Measurements from ENCODE around the gene MLYCD. TPM values are rescaled to one million over a fixed set of nuclear protein-coding genes. Genes with fewer than 3 reads are reported as not detected.
"Not testable (repeated sequence)": the region's sequence is repeated elsewhere in the genome, so short reads cannot be mapped to it uniquely, and the experiment has no call there.

The MLYCD gene
- total and polyA plus RNA-seq, 7 donors: 8.3 to 21.6 (median 14.7) TPM

DNA sequence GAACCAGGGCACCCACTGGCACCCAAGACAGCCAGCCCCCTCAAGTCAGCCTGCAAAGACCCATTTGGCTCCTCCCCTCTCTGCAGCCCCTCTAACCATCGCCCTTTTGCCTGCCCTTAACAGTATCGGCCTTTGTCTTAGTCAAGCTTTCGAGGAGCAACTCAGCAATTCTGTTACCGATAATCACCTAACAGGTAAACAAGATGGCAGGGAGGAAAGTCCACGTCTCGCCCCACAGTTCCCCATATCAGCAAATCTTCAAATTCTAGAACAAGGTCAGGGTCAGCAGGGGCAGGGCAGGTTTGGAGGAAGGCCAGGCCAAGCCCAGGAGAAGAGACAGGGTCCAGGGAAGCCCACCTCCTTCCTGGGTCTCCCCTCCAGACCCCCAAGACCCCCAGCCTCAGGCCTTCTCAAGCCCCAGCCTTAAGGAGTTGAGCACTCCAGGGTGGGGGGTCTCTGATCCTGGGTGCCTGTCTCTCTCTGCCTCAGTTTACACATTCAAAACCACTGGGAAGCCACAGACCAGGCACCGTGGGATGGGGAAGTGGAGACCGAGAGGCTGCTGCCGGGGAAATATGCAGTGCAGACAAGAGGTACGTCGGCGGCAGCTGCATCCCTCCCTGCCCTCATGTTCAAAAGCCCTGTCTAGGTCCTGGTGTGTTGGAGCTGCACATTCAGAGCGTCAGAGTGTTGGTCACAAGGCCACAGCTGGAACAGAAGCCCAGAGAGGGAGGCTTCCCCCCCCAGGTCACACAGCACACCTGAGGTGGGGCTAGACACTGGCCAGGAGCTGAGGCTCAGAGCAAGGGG, 50.2 kb downstream of the MLYCD start:
- Histone ChIP-seq H3K9me3 (no peaks in the 10 kb centered on the region), H3K4me1 (peaks cover 7% of the 10 kb centered on the region), H3K36me3 (ENCODE audit: insufficient read depth in 1 of 2, low read depth in 1 of 2) (no peaks in the 10 kb centered on the region), H3K27ac (no peak overlapping the region), H3K27me3 (ENCODE audit: insufficient read depth in 3 of 3, low read length in 2 of 3) (no peaks in the 10 kb centered on the region), H3K4me3 (no peak overlapping the region)
- no peak for ATAC-seq
- 86 to 94% (median 94%) methylated on average over 13 of the region's 13 CpGs for WGBS, 3 donors
- TF ChIP-seq, protein P1, sequence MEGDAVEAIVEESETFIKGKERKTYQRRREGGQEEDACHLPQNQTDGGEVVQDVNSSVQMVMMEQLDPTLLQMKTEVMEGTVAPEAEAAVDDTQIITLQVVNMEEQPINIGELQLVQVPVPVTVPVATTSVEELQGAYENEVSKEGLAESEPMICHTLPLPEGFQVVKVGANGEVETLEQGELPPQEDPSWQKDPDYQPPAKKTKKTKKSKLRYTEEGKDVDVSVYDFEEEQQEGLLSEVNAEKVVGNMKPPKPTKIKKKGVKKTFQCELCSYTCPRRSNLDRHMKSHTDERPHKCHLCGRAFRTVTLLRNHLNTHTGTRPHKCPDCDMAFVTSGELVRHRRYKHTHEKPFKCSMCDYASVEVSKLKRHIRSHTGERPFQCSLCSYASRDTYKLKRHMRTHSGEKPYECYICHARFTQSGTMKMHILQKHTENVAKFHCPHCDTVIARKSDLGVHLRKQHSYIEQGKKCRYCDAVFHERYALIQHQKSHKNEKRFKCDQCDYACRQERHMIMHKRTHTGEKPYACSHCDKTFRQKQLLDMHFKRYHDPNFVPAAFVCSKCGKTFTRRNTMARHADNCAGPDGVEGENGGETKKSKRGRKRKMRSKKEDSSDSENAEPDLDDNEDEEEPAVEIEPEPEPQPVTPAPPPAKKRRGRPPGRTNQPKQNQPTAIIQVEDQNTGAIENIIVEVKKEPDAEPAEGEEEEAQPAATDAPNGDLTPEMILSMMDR (IDR thresholded peaks at IDR 0.05): no peak
- no peak for DNase-seq
- intact Hi-C loops (cut with DNase I): no loop called here

DNA sequence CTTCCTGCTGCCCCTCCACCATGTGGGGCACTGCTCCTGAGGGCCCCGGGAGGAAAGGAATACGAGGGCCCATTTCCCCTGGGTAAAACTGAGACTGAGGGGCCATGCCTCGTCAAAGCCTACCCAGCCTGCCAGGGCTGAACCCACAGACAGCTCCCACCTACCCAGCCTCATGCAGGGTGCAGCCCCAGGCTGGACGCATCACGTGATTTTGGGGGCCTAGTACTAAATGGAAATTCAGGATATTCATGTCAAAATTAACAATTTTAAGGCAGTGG, 50.7 kb downstream of the MLYCD start:
- H3K4me1 ChIP-seq: peaks cover 10% of the 10 kb centered on the region
- no peaks in the 10 kb centered on the region for H3K27me3 ChIP-seq (ENCODE audit: insufficient read depth in 3 of 3, low read length in 2 of 3)
- intact Hi-C loops (cut with DNase I): loop anchor here in 1 of 2 donors (10.0 kb wide), 1 partner anchor 235 kb away; the partner anchor contains the start of gene TAF1C
- TF ChIP-seq, protein P1 (IDR thresholded peaks at IDR 0.05): no peak
- DNase-seq (no peak), ATAC-seq (no peak)
- no peak overlapping the region for H3K4me3 ChIP-seq
- H3K27ac ChIP-seq: no peak overlapping the region
- no peaks in the 10 kb centered on the region for H3K36me3 ChIP-seq (ENCODE audit: insufficient read depth in 1 of 2, low read depth in 1 of 2)
- 86 to 90% (median 87%) methylated on average over 5 of the region's 5 CpGs for WGBS, 3 donors
- no peaks in the 10 kb centered on the region for H3K9me3 ChIP-seq

DNA sequence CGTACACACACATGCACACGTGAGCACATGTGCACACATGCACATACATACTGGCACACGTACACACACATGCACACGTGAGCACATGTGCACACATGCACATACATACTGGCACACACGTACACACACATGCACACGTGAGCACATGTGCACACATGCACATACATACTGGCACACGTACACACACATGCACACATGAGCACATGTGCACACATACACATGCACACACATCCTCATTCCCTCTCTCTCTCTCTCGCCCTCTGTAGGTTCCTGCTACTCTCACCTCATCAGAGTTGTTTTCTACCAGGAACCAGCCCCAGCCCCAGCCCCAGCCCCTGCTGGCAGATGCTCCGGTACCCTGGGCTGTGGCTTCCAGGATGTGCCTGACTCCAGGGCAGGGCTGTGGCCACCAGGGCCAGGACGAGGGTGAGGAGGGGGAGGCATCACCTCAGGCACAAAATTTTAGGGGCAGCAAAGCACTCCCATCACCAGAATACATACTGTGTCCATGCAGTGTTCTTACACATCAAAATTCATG, 52.0 kb downstream of the MLYCD start:
- WGBS, 3 donors: 65 to 85% (median 72%) methylated on average over 8 to 10 of the region's 10 CpGs
- intact Hi-C loops (cut with DNase I): loop anchor here in 1 of 2 donors (10.0 kb wide), 1 partner anchor 234 kb away; the partner anchor contains the start of gene TAF1C
- ATAC-seq; H3K9me3 ChIP-seq; H3K36me3 ChIP-seq (ENCODE audit: insufficient read depth in 1 of 2, low read depth in 1 of 2); H3K27me3 ChIP-seq (ENCODE audit: insufficient read depth in 3 of 3, low read length in 2 of 3); H3K4me3 ChIP-seq; DNase-seq; H3K27ac ChIP-seq: not testable (repeated sequence)
- peaks cover 23% of the 10 kb centered on the region for H3K4me1 ChIP-seq

DNA sequence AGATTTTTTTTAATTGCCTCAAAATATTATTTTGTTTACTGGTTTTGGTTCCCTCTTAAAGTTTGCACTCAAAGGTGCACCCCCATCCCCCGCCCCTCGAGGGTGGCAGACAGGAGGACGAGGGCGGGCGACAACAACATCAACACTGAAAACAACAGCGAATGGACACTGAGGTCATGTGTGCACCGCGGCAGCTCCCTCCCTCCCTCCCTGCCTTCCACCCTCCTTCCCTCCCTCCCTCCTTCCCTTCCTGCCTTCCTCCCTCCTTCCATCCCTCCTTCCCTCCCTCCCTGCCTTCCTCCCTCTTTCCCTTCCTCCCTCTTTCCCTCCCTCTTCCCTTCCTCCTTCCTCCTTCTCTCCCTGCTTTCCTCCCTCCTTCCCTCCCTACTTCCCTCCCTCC, 52.6 kb downstream of the MLYCD start:
- no peak overlapping the region for H3K4me3 ChIP-seq
- no peaks in the 10 kb centered on the region for H3K27me3 ChIP-seq (ENCODE audit: insufficient read depth in 3 of 3, low read length in 2 of 3)
- TF ChIP-seq, protein P1 (IDR thresholded peaks at IDR 0.05): no peak
- 28 to 44% (median 33%) methylated on average over 8 of the region's 8 CpGs for WGBS, 3 donors
- H3K9me3 ChIP-seq: no peaks in the 10 kb centered on the region
- no peak overlapping the region for H3K27ac ChIP-seq
- intact Hi-C loops (cut with DNase I): loop anchor here in 1 of 2 donors (10.0 kb wide), 1 partner anchor 233 kb away; the partner anchor contains the start of gene TAF1C
- H3K4me1 ChIP-seq: peaks cover 29% of the 10 kb centered on the region
- DNase-seq (no peak), ATAC-seq (no peak)
- H3K36me3 ChIP-seq (ENCODE audit: insufficient read depth in 1 of 2, low read depth in 1 of 2): no peaks in the 10 kb centered on the region

DNA sequence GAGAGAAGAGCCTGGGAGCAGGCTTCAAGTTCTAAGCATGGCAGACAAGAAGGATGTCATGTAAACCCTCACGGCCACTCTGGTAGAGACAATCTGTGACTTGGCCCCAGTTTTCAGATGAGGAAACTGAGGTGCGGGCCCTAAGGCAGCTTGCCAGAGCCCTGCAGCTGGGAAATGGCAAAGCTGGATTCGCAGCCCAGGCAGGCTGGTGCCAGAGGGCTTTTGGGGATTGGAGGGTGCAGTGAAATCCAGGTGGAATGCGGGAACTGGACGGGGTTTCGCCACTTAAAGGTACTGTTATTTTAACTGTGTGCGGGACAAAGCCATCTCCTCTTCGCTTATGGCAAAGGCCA, 53.6 kb downstream of the MLYCD start:
- Histone ChIP-seq H3K4me1 (peaks cover 29% of the 10 kb centered on the region), H3K27ac (peak overlapping the region; percentile 96), H3K9me3 (no peaks in the 10 kb centered on the region), H3K27me3 (ENCODE audit: insufficient read depth in 3 of 3, low read length in 2 of 3) (no peaks in the 10 kb centered on the region), H3K4me3 (peak overlapping the region; percentile 78), H3K36me3 (ENCODE audit: insufficient read depth in 1 of 2, low read depth in 1 of 2) (peaks cover 0 to 4% of the 10 kb centered on the region in 2 donors)
- WGBS, 3 donors: 9 to 20% (median 10%) methylated on average over 8 of the region's 8 CpGs
- ATAC-seq (peak in 3 of 4 donors; percentile 6 to 11 (median 11)), DNase-seq (peak in 1 of 2 donors; percentile 67)
- intact Hi-C loops (cut with DNase I): loop anchor here in 1 of 2 donors (2.0 to 10.0 kb wide), 2 partner anchors 40 to 232 kb away; partner anchors contain the start of gene TAF1C
- TF ChIP-seq, protein P1 (IDR thresholded peaks at IDR 0.05): no peak
